ENCODE measurements around the gene XYLB.

DNA sequence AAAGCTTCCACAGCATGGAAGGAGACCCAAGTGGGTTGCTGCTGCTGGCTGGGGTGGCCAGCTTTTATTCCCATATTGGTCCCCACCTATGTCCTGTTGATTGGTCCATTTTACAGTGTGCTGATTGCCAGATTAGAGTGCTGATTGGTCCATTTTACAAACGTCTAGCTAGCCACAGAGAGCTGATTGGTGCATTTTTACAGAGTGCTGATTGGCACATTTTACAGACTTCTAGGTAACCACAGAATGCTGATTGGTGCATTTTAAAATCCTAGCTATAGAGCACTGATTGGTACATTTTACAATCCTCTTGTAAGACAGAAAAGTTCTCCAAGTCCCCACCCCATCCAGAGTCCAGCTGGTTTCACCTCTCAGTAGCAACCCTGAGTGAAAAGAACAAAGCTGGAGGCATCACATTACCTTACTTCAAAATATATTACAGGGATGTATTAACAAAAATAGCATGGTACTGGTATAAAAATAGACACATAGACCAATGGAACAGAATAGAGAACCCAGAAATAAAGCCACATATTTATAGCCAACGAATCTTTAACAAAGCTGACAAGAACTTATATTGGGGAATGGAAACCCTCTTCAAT lies 99.6 kb downstream of the XYLB start:
- TF ChIP-seq, protein P1, sequence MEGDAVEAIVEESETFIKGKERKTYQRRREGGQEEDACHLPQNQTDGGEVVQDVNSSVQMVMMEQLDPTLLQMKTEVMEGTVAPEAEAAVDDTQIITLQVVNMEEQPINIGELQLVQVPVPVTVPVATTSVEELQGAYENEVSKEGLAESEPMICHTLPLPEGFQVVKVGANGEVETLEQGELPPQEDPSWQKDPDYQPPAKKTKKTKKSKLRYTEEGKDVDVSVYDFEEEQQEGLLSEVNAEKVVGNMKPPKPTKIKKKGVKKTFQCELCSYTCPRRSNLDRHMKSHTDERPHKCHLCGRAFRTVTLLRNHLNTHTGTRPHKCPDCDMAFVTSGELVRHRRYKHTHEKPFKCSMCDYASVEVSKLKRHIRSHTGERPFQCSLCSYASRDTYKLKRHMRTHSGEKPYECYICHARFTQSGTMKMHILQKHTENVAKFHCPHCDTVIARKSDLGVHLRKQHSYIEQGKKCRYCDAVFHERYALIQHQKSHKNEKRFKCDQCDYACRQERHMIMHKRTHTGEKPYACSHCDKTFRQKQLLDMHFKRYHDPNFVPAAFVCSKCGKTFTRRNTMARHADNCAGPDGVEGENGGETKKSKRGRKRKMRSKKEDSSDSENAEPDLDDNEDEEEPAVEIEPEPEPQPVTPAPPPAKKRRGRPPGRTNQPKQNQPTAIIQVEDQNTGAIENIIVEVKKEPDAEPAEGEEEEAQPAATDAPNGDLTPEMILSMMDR (IDR thresholded peaks at IDR 0.05), result no peak
- no peak for TF ChIP-seq POLR2A (IDR thresholded peaks at IDR 0.05)
